ENCODE results near the gene LEUTX.

The LEUTX gene

DNA sequence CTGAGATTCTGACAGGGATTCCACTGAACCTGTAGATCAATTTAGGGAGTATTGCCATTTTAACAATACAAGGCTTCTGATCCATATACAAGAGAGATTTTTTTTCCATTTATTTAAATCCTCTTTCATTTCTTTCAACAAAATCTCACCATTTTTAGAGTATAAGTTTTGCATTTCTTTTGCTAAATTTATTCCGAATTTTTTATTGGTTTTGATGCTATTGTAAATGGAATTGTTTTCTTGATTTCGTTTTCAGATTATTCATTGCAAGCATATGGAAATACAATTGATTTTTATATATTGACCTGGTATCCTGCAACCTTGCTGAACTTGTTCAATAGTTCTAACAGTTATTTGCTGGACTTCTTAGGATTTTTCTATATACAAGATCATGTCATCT lies 18.4 kb downstream of the LEUTX start:
- H3K9ac ChIP-seq (ENCODE audit: low read length), result no peak overlapping the region
- H3K4me3 ChIP-seq (ENCODE audit: low read depth, low read length, poor library complexity, severe bottlenecking), result no peak overlapping the region
- H3K27ac ChIP-seq (ENCODE audit: low read depth, low read length, poor library complexity, severe bottlenecking), result no peak overlapping the region
- H3K9me3 ChIP-seq (ENCODE audit: low read length), result no peaks in the 10 kb centered on the region
- H4K20me1 ChIP-seq (ENCODE audit: insufficient read depth, low read length), result no peaks in the 10 kb centered on the region
- no peaks in the 10 kb centered on the region for H3K4me1 ChIP-seq (ENCODE audit: insufficient read depth, low read length, severe bottlenecking)
- H3F3A ChIP-seq (ENCODE audit: insufficient read depth, low read length), result no peaks in the 10 kb centered on the region
- H3K27me3 ChIP-seq (ENCODE audit: insufficient read depth, low read length), result no peaks in the 10 kb centered on the region
- no peaks in the 10 kb centered on the region for H3K9me2 ChIP-seq (ENCODE audit: low read depth, low read length)
- TF ChIP-seq, protein P1, sequence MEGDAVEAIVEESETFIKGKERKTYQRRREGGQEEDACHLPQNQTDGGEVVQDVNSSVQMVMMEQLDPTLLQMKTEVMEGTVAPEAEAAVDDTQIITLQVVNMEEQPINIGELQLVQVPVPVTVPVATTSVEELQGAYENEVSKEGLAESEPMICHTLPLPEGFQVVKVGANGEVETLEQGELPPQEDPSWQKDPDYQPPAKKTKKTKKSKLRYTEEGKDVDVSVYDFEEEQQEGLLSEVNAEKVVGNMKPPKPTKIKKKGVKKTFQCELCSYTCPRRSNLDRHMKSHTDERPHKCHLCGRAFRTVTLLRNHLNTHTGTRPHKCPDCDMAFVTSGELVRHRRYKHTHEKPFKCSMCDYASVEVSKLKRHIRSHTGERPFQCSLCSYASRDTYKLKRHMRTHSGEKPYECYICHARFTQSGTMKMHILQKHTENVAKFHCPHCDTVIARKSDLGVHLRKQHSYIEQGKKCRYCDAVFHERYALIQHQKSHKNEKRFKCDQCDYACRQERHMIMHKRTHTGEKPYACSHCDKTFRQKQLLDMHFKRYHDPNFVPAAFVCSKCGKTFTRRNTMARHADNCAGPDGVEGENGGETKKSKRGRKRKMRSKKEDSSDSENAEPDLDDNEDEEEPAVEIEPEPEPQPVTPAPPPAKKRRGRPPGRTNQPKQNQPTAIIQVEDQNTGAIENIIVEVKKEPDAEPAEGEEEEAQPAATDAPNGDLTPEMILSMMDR (IDR thresholded peaks at IDR 0.05; ENCODE audit: low read length), result no peak
- no peak for TF ChIP-seq EZH2 (IDR thresholded peaks at IDR 0.05; ENCODE audit: borderline replicate concordance, low read length)
- no peak overlapping the region for H2AFZ ChIP-seq (ENCODE audit: low read length)
- no peaks in the 10 kb centered on the region for H3K79me2 ChIP-seq (ENCODE audit: insufficient read depth, low read length)
- H3K4me2 ChIP-seq (ENCODE audit: low read length), result no peak overlapping the region
- no peaks in the 10 kb centered on the region for H3K36me3 ChIP-seq (ENCODE audit: insufficient read depth, low read length)

GRCh38 chr19:39802958-39803357 lies 24.3 kb downstream of the LEUTX start:
- TF ChIP-seq, protein P1 (IDR thresholded peaks at IDR 0.05; ENCODE audit: low read length), result no peak
- no peak for TF ChIP-seq EZH2 (IDR thresholded peaks at IDR 0.05; ENCODE audit: borderline replicate concordance, low read length)
- H3K4me1 ChIP-seq (ENCODE audit: insufficient read depth, low read length, severe bottlenecking), result no peaks in the 10 kb centered on the region
- H3K27me3 ChIP-seq (ENCODE audit: insufficient read depth, low read length), result no peaks in the 10 kb centered on the region
- no peak overlapping the region for H2AFZ ChIP-seq (ENCODE audit: low read length)
- H4K20me1 ChIP-seq (ENCODE audit: insufficient read depth, low read length), result no peaks in the 10 kb centered on the region
- H3K4me3 ChIP-seq (ENCODE audit: low read depth, low read length, poor library complexity, severe bottlenecking), result no peak overlapping the region
- H3F3A ChIP-seq (ENCODE audit: insufficient read depth, low read length), result no peaks in the 10 kb centered on the region
- H3K9me3 ChIP-seq (ENCODE audit: low read length), result no peaks in the 10 kb centered on the region
- no peak overlapping the region for H3K4me2 ChIP-seq (ENCODE audit: low read length)
- H3K79me2 ChIP-seq (ENCODE audit: insufficient read depth, low read length), result no peaks in the 10 kb centered on the region
- H3K27ac ChIP-seq (ENCODE audit: low read depth, low read length, poor library complexity, severe bottlenecking), result no peak overlapping the region
- no peaks in the 10 kb centered on the region for H3K36me3 ChIP-seq (ENCODE audit: insufficient read depth, low read length)
- no peaks in the 10 kb centered on the region for H3K9me2 ChIP-seq (ENCODE audit: low read depth, low read length)
- no peak overlapping the region for H3K9ac ChIP-seq (ENCODE audit: low read length)

GRCh38 chr19:39805104-39805503 lies 26.4 kb downstream of the LEUTX start:
- no peaks in the 10 kb centered on the region for H3K9me3 ChIP-seq (ENCODE audit: low read length)
- H3K4me1 ChIP-seq (ENCODE audit: insufficient read depth, low read length, severe bottlenecking), result no peaks in the 10 kb centered on the region
- no peak overlapping the region for H2AFZ ChIP-seq (ENCODE audit: low read length)
- TF ChIP-seq, protein P1 (IDR thresholded peaks at IDR 0.05; ENCODE audit: low read length), result no peak
- TF ChIP-seq EZH2 (IDR thresholded peaks at IDR 0.05; ENCODE audit: borderline replicate concordance, low read length), result no peak
- H3K4me3 ChIP-seq (ENCODE audit: low read depth, low read length, poor library complexity, severe bottlenecking), result no peak overlapping the region
- H3K9ac ChIP-seq (ENCODE audit: low read length), result no peak overlapping the region
- no peaks in the 10 kb centered on the region for H4K20me1 ChIP-seq (ENCODE audit: insufficient read depth, low read length)
- no peak overlapping the region for H3K27ac ChIP-seq (ENCODE audit: low read depth, low read length, poor library complexity, severe bottlenecking)
- H3K27me3 ChIP-seq (ENCODE audit: insufficient read depth, low read length), result peaks cover 9% of the 10 kb centered on the region; the same call in 1 of the 2 replicates
- H3K4me2 ChIP-seq (ENCODE audit: low read length), result no peak overlapping the region
- H3K79me2 ChIP-seq (ENCODE audit: insufficient read depth, low read length), result no peaks in the 10 kb centered on the region
- H3K9me2 ChIP-seq (ENCODE audit: low read depth, low read length), result no peaks in the 10 kb centered on the region
- no peaks in the 10 kb centered on the region; the same call in 1 of the 2 replicates for H3K36me3 ChIP-seq (ENCODE audit: insufficient read depth, low read length)
- H3F3A ChIP-seq (ENCODE audit: insufficient read depth, low read length), result no peaks in the 10 kb centered on the region
